GM18498 (cell line): Measurements from ENCODE around the gene EIF5A2.
"Not testable (repeated sequence)": the region's sequence is repeated elsewhere in the genome, so short reads cannot be mapped to it uniquely, and the experiment has no call there.

ENCODE experiments used
- ATAC-seq: cut with Tn5 transposase; IDR thresholded peaks from one replicate; pipeline ENCODE4 v1.9.1; 2021; ENCODE audit warnings: mild to moderate bottlenecking, moderate library complexity; ENCODE audit not compliant: unreplicated experiment

EIF5A2 gene

DNA sequence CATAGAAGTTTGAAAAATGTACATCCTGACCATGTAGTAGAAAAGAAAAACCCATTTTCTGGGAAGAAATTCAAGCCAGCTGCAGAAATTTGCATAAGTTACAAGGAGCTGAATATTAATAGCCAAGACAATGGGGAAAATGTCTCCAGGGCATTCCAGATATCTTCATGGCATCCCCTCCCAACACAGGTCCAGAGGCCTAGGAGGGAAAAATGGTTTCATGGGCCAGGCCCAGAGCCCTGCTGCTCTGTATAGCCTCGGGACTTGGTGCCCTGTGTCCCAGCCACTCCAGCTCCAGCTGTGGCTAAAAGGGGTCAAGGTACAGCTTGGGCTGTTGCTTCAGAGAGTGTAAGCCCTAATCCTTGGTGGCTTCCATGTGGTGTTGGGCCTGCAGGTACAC lies 11.2 kb downstream of the EIF5A2 start:
- not testable (repeated sequence) for ATAC-seq

DNA sequence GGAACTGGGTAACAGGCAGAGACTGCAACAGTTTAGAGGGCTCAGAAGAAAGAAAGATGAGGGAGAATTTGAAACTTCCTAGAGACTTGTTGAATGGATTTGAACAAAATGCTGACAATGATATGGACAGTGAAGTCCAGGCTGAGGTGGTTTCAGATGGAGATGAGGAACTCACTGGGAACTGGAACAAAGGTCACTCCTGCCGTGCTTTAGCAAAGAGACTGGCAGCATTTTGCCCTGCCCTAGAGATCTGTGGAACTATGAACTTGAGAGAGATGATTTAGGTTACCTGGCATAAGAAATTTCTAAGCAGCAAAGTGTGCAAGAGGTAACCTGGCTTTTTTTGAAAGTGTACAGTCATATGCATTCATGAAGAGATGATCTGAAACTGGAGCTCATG lies 11.7 kb downstream of the EIF5A2 start:
- no peak for ATAC-seq

DNA sequence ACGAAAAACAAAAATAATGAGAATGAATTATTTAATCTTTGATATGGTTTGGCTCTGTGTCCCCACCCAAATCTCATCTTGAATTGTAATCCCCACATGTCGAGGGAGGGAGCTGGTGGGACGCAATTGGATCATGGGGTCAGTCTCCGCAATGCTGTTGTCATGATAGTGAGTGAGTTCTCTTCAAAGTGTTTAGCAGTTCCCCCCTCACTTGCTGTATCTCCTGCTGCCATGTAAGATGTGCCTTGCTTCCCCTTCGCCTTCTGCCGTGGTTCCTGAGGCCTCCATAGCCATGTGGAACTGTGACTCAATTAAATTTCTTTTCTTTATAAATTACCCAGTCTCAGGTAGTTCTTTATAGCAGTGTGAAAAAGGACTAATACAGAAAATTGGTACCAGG lies 12.1 kb downstream of the EIF5A2 start:
- not testable (repeated sequence) for ATAC-seq

DNA sequence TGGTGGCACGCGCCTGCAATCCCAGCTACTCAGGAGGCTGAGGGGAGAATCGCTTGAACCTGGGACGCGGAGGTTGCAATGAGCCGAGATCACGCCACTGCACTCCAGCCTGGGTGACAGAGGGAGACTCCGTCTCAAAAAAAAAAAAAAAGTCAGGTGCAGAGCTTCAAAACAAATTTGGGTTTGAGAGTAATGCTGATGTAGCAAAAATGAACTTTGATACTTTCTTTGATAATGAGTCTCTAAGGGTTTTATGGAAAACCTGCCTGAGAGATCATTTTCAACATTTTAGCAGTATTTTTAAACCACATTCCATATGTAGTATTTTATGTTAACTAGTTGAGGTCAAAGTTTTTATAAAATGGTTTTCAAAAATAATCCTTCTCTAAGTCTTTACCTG lies 14.5 kb downstream of the EIF5A2 start:
- no peak for ATAC-seq

DNA sequence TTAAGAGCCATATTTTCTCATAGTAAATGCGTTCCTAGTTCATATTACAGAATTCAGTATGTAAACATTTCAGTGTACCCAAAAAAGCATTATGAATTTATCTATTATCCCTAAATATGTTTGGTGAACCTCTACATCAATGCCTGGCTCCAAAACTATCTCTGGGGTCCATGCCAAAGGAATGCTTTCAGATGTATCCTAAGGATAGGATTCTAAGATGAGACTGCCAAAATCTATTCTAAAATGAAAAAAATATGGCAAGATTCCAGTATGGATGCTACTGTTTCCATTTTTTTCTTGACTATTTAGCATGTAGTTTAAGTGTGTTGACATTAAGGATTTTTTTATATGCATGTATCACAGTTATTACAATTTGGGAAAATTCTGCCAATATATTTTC lies 18.8 kb downstream of the EIF5A2 start:
- no peak for ATAC-seq

DNA sequence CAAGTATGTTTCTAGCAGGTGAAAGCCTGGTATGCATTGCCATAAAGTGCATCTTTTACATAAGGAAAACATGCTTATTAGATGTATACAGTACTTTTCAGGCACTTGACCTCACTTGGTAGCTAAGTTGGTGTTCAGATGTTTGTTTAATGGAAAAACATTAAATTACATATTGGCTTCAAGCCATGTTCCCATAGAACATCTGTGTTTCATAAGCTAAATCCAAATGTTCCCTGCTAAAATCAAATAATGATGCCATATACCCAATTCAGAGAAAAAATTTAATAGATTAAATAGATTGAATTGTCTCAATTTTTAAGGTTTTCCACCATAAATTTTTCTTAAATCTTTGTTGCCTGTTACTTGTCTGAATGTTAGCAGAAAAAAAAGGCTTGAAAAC lies 19.3 kb downstream of the EIF5A2 start:
- no peak for ATAC-seq

DNA sequence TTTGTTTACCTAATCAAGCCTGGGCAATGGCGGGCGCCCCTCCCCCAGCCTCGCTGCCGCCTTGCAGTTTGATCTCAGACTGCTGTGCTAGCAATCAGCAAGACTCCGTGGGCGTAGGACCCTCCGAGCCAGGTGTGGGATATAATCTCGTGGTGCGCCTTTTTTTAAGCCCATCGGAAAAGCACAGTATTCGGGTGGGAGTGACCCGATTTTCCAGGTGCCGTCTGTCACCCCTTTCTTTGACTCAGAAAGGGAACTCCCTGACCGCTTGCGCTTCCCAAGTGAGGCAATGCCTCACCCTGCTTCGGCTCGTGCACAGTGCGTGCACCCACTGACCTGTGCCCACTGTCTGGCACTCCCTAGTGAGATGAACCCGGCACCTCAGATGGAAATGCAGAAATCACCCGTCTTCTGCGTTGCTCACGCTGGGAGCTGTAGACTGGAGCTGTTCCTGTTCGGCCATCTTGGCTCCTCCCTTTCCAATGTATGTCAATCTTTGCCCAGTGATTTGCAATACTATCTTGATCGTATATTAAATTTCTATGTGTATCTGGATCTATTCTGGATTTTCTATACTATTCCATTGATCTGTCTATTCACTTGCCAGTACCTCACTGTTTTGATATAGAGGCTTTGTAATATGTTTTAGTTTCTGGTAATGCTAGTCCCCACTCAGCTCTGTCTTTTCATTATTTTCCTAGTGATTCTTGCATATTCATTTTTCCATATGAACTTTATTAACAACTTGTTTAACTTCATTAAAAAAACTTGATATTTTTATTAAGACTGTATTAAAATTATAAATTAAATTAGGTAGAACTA lies 24.1 kb downstream of the EIF5A2 start:
- ATAC-seq, result not testable (repeated sequence)

DNA sequence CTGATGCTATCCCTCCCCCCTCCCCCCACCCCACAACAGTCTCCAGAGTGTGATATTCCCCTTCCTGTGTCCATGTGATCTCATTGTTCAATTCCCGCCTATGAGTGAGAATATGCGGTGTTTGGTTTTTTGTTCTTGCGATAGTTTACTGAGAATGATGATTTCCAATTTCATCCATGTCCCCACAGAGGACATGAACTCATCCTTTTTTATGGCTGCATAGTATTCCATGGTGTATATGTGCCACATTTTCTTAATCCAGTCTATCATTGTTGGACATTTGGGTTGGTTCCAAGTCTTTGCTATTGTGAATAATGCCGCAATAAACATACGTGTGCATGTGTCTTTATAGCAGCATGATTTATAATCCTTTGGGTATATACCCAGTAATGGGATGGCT lies 29.7 kb downstream of the EIF5A2 start:
- ATAC-seq, result not testable (repeated sequence)

DNA sequence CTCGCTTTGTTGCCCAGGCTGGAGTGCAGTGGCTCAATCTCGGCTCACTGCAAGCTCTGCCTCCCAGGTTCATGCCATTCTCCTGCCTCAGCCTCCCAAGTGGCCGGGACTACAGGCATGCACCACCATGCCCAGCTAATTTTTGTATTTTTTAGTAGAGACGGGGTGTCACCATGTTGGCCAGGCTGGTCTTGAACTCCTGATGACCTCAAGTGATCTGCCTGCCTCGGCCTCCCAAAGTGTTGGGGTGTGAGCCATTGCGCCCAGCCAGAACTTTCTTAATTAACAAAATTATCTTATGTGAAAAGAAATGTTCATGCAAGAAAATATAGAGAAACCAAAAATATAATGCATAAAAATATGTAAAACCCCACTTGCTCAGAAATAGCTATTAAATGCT lies 31.1 kb downstream of the EIF5A2 start:
- not testable (repeated sequence) for ATAC-seq

DNA sequence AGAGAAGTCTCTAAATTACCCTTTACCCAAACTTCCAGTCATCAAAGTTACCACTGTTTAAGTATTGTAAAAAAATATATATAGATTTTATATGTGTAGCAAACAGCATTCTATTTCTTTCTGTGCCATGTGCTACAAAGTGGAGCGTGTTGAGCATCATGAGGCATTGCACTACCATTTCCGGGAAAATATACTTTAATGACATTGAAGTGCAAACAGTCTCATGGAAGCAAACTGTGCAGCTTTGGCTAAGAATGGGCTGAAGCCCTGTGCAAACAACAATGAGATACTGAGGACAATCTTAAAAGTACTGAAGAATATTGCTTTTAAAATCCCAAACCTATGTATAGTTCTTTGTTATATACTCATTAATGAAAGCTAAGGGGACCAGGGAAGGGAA lies 31.9 kb downstream of the EIF5A2 start:
- no peak for ATAC-seq

DNA sequence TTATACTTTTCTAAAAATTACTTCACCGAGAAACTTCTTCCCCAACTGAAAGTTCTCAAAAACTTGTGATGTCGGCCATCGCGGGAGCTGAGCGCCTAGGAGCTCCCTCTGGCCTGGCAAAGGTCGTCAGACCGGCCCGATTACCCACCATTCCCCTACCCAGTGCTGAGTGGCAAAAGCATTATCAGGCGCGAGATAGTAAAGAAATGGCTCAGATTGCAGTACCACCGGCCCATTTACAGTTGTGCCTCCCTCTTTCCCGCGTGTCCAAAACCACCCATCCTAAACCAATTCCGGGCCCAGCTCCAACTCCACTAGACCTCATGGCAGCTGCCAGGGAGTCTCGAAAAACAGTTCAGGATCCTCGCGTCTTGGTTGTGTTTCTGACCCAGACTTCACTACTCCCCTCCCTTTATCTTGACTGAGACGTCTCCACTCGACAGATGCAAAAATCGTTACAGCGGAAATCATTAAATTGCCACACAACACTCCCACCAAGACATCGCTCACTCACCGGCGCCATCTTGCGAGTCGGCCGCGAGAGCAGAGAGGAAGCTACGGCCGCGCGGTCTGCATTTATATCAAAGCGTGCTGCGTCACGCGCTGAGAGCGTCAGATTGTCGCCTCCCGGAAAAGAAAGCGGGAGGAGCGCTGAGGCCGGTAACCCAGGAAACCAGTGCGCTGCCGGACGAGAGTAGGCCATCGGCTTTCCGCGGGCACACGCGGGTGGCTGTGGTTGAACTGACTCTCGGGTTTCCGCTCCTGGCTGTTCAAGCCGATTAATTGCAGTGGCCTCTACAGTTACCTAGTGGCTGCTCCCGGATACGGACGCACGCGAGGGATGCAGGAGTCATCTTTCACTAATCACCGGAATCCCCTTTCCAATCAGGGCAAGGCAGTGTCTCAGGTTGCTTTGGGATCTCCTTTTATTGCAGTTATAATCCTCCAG lies 38.5 kb downstream of the EIF5A2 start, which contains the start of gene RPL22L1:
Gene RPL22L1, minus strand, starts transcription at position 551 of the 949 bp plus-strand sequence. Its CDS starts 28 bp downstream, at position 523.
- peak; percentile 97 for ATAC-seq

DNA sequence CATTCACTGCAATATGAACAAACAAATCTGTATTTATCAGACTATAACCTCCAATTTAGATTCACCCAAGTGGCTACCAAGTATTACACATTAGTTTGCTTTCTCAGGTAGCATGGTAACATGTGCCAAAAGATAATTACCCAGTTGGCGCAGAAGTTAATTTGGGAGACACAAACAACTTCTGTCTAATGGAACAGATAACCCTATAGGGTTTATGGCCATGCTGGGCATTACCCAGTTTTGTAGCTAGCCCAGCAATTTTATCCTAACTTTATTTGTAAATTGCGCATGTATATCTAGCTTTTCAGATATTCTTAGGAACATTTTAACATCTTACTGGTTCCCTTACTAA lies 39.2 kb downstream of the EIF5A2 start:
- no peak for ATAC-seq

DNA sequence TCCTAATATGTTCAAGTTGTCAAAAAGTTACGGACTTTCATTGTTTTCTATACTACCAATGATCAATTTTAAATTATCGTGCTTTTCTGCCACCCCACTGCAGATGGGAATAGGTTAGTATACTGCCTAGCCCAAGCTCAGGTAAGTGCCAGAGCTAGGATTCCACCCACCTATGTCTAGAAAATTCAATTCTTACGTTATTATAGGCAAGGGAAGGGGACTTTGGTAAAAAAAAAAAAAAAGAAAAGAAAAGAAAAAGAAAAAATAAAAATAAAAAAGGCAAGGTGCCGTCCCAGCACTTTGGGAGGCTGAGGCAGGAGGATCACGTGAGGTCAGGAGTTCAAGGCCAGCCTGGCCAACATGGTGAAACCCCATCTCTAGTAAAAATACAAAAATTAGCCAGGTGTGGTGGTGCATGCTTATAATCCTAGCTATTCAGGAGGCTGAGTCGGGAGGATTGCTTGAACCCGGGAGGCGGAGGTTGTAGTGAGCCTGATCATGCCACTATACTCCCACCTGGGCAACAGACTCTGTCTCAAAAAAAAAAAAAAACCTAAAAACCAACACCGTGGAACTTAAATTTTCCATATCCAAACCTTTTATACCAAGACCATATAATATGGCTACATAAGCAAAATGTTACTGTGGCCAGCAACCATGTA lies 39.7 kb downstream of the EIF5A2 start:
- ATAC-seq, result no peak

DNA sequence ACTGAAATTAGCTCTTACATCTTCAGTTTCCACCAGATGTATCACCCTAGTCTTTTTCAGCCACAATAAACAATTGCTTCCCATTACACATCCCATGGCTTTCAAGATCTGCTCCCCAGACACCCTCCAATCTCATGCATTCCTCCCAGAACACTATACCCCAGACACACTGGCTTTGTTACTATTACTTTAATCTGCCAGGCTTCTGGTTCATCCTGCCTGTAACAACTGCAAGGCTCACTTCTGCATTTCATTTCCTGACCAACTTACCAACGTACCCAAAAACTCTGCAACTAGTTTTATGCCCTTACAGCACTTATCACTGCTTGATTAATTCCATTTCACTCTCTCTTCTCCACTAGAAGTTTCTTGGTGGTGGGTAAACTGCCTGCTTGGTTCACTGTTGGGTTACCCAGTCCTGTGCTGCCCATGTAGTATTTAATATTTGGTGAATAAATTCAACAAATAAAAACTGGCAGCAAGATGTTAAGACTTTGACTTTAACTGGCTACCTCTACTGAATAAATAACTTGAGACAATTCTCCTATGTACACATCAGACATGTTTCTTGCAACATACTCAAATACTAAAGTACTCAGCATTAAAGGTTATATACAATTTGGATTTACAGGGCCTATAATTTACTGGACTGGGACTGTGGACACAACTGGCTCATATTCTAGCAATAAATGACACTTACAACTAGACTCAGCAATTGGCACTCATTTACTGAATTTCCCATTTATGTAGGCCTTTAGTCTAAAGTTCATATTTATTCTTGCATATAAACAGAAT lies 41.1 kb downstream of the EIF5A2 start:
- ATAC-seq, result peak; percentile 28

DNA sequence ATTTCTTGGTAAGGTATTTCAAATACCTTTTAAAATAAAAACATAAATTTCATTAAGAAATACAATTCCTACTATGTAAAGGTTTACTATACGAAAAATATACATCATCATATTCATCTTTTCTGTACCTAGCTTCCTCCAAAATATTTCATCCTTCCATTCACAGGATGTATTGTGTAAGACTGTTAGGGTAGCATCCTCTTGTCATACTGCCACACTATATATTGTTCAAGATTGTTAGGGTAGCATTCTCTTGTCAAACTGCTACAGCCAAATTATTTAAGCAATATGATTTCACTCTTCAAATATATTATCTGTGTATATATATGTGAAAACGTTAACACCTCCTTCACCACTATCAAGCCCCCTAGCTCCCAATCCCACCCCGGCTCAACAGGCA lies 41.9 kb downstream of the EIF5A2 start:
- ATAC-seq, result no peak

DNA sequence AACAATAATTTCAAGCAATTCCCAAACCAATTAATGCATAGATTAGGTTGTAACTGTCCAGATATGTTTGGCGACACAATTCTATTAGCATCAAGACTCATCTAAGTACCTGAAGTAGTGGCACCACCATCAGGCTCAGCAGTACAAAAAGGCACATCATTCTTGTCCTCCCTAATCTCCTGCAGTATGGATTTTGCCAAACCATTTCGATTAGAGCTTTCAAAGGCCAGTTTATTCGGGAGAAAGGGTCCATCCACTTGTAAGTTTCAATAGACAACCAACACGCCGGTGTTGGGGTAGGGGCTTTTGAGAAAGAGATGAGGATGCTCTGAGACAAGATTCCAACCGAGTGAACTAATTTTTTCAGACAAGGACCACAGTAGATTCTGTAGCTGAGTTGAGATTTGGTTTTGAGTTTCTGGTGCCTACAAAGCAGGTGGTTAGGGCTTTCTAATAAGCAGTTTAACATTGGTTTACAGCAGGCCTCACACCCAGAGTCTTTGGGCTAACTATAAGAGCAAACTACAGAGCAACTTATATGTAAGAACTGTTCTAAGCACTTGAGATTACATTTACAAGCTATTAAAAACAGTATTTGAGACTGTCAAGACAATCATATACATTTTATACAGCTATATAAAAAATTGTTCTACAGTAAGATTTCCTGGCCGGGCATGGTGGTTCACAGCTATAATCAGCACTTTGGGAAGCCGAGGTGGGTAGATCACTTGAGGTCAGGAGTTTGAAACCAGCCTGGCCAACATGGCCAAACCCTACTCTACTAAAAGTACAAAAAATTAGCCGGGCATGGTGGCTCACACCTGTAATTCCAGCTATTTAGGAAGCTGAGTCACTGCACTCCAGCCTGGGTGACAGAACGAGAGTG lies 43.0 kb downstream of the EIF5A2 start:
- no peak for ATAC-seq

DNA sequence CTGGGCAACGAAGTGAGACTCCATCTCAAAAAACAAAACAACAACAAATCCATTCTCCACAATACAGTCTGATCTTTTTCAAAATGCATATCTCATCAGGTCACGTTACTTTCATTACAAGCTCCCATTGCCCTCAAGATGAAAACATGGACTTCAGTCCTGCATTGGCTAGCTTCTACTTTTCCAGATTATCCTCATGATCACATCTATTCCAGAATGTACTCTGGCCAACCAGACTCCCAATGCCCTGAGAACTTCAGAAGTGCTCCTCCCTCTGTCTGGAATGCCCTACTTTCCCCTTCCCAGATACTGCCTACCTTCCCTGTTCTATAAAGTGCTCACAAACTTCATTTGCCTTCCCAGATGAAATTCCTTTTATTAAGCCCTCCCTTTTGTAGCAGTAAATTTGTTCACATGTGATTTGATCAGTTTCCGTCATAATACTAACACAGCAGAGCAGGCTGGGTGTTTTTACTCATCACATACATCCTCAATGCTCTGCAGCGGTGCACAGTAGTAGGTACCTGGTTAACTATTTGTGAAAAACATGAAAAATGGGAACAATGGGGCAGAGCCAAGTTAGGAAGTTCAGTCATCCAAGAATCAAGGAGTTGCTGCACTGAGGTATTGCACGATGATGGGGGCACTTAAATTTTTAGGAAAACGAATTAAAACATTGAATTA lies 43.8 kb downstream of the EIF5A2 start:
- ATAC-seq, result no peak

DNA sequence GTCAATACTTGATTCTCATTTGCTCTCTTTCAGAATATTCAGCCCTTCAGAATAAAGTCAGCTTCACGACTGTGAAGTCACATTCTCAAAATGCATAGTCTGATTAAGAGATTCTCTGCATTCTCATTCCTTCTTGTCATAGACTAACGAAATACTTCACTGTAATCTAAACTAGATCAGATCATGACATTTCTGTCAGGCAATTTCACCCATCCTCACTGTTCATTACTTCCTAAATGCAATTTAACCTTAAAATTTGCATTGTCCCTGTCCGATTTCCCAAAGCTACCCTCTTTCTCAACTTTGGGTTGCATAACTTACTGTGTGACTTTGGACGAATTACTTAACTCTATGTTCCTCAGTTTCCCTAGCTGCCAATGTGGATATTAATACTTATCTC lies 44.6 kb downstream of the EIF5A2 start:
- ATAC-seq, result no peak
